WI38 (cell line): ENCODE measurements around the gene CCDC92B.

Experiments
- H3K4me3 ChIP-seq: 2 replicates; pipeline ENCODE4 v1.5.1; 2011; ENCODE audit warnings: low read depth, mild to moderate bottlenecking, control low read depth, low read length
- TF ChIP-seq, protein P1 (sequence below): IDR thresholded peaks from 2 replicates; pipeline ENCODE4 v1.5.1; 2012; ENCODE audit warnings: low read depth, mild to moderate bottlenecking, control low read depth, low read length

CCDC92B gene

DNA sequence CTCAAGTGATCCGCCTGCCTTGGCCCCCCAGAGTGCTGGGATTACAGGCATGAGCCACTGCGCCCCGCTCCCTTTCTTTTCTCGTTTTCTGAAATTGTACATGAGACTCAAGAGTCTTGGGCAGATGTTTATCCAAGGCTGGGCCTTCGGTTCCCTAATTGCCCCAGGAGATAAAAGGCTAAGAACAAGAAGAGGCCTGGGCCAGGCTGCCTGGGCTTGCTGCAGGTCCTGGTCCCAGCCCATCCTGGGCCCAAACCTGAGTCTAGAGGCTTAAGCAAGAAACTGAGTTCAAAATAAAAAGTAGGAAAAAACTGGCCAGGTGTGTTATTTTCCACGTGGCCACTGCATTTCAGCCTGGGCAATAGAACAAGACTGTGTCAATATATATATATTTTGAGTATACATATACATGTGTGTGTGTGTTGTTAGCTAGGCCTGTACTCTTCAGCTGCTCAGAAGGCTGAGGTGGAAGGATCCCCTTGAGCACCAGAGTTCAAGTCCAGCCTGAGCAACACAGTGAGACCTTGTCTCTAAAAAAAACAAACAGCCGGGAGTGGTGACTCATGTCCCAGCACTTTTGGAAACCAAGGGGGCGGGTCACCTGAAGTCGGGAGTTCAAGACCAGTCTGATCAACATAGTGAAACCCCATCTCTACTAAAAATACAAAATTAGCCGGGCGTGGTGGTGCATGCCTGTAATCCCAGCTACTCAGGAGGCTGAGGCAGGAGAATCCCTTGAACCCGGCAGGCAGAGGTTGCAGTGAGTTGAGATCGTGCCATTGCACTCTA is 31.1 kb downstream of the CCDC92B start:
- no peak overlapping the region for H3K4me3 ChIP-seq
- TF ChIP-seq, protein P1, sequence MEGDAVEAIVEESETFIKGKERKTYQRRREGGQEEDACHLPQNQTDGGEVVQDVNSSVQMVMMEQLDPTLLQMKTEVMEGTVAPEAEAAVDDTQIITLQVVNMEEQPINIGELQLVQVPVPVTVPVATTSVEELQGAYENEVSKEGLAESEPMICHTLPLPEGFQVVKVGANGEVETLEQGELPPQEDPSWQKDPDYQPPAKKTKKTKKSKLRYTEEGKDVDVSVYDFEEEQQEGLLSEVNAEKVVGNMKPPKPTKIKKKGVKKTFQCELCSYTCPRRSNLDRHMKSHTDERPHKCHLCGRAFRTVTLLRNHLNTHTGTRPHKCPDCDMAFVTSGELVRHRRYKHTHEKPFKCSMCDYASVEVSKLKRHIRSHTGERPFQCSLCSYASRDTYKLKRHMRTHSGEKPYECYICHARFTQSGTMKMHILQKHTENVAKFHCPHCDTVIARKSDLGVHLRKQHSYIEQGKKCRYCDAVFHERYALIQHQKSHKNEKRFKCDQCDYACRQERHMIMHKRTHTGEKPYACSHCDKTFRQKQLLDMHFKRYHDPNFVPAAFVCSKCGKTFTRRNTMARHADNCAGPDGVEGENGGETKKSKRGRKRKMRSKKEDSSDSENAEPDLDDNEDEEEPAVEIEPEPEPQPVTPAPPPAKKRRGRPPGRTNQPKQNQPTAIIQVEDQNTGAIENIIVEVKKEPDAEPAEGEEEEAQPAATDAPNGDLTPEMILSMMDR = no peak

DNA sequence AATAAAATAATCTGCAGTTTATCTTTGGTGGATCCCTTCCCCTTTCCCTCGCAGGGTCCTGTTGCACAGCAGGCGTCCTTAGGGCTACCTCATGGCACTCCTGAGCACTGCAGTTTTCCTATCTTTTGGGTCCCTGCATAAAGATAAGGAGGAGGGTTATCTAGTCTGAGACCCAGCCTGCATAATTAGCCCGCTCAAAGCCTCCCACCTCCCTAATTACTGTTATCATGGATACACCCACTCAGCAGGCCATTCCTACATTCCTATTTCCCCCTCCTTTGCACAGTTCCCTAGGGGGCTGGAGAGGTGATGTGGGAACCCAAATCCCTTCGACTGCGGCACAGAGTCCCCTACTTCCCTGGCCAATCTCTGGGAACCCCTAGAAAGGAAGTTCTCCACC is 32.8 kb downstream of the CCDC92B start:
- no peak overlapping the region for H3K4me3 ChIP-seq
- TF ChIP-seq, protein P1 = no peak

DNA sequence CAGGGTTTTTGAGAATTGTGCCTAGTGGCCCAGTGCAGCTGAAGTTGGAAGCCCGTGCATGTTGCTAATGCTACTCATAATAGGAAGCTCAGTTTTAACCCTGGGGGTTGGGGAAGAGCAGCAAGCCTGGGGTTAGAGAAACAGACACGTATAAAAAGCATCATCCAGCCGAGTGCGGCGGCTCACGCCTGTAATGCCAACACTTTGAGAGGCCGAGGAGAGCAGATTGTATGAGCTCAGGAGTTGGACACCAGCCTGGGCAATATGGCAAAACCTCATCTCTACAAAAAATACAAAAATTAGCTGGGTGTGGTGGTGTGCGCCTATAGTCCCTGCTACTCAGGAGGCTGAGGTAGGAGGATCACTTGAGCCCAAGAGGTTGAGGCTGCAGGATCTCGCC is 35.6 kb downstream of the CCDC92B start:
- no peak overlapping the region for H3K4me3 ChIP-seq
- TF ChIP-seq, protein P1 = no peak

DNA sequence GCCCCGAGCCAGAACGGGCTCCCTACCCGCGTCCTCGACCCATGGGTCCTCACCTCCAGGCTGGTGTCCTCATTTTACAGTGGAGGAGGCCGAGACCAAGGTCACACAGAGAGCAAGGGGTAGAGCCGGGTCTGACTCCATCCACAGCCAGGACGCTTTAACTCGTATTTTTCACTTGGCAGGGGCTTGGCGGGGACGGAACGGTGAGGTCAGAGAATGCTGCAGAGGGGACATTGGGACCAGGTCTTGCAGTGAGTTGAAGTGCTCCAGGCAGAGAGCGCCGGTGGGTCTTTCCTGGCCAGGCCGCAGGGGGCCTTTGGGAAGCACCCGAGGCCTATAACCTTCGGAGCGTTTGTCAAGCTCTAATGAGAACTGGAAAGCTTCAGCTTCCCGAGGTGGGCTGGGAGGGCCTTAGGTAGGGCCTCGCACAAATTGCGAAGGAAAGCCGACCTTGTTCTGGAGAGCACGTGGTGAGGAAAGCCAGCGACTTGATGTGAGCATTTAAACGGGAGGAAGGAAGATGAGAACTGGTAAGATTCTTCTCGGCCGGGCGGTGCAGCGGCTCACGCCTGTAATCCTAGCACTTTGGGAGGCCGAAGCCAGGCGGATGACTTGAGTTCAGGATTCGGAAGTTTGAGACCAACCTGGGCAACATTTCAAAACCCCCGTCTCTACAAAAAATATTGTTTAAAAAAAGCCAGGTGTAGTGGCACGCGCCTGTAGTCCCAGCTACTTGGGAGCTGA is 37.0 kb downstream of the CCDC92B start:
- peak overlapping the region; percentile 79 for H3K4me3 ChIP-seq
- TF ChIP-seq, protein P1 = no peak

DNA sequence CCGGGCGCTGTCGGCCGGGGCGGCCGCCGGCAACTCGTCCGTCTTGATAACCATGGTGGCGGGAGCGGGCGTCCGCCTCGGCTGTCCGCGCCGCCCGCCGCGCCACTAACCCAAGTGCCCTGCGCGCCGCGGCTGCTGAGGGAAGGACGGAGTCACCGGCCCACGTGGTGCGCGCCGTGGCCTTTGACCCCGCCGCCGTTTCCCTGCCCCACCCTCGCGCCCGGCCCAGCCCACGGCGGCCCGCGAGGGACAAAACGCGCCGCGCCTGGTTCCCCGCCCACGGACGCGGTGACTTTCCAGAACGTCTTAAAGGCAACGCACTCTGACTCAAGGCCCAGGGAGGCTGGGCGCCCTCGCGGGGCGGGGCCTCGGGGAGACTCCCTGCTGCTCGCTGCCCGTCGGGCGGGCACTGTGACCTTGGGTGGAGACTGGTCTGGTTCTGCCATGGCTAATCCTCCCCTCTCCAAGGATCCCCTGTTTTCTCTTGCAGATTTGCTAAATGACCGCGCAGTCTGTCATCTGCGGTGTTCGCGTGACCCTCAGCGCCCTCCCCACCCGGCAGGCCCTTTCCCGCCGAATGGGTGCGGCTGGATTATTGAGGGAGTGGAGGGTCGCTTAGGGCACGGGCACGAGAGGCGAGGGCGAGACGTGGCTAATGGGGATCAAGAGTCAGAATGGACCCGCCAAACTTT is 37.7 kb downstream of the CCDC92B start, which contains the start of gene CLUH:
Gene CLUH, minus strand, starts transcription at position 157 of the 692 bp plus-strand sequence. Its CDS starts 103 bp downstream, at position 54.
- TF ChIP-seq, protein P1 = no peak
- H3K4me3 ChIP-seq = peak within 1 kb of the TSS; percentile 79

DNA sequence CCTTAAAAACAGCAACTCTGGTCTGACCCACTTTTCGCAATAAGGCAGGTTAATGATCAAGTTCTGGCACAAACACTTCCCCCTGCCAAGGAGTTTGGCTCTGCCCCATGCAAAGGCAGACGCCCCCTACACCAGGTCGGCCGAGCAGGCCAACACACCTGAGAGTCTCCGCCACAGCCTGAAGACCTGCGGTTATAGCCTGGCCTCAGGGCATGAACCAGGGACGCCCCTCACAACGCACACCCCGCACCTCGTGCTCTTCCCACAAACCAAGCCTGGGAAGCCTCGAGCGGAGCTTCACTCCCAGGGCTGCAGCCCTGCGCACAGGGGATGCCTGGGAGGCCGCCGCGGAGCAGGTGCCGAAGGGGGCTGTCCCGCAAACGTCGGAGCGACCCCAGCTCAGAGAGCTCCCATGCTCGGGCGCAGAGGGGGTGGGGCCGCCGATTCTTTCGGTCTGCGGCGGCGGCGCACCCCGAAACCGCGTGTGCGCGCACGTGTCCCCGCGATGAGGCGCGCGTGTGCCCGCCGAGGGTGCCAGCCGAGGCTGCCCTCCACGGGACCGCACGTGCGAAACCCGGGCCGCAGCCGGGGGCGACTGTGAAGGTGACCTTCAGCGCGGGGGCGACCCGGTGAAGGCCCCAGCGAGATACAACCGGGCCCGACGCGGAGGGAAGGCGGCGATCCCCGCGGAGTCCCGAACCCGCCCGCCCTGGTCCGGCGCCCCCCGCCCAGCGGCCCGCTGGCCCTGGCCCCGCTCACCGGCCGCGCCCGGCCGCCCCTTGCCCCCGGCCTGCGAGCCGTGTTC is 38.4 kb downstream of the CCDC92B start:
- H3K4me3 ChIP-seq = peak overlapping the region; percentile 79
- TF ChIP-seq, protein P1 = no peak
